Small intestine (tissue), 7 donors: ENCODE data around the gene PDE4A. TPM values are rescaled to one million over a fixed set of nuclear protein-coding genes. Genes with fewer than 3 reads are reported as not detected.
A peak's percentile ranks its signal among the peaks of the same experiment; 100 is the strongest.
"Not testable (repeated sequence)": the region's sequence is repeated elsewhere in the genome, so short reads cannot be mapped to it uniquely, and the experiment has no call there.

Experiments
- DNase-seq, 2 donors: peaks; one replicate each; pipeline versions ENCODE4 v3.0.0 to v3.0.0-alpha.2; 2013
- FAIRE-seq: peaks from 2 replicates; lab custom pipeline; 2012; peaks lifted over from hg19 to GRCh38; lab: Jason Lieb, UNC
- H3K27ac ChIP-seq, 3 donors: one replicate each; pipeline ENCODE4 v1.5.1; 2013; ENCODE audit warnings: low read length in 2 of 3, mild to moderate bottlenecking in 2 of 3, control low read depth in 1 of 3, inconsistent platforms in 1 of 3, low read depth in 1 of 3, moderate library complexity in 1 of 3
- H3K27me3 ChIP-seq, 3 donors: one replicate each; pipeline ENCODE4 v1.6.1; 2013; ENCODE audit warnings: low read length in 3 of 3, inconsistent platforms in 1 of 3; ENCODE audit not compliant: control insufficient read depth in 3 of 3, insufficient read depth in 3 of 3
- H3K36me3 ChIP-seq, 3 donors: one replicate each; pipeline ENCODE4 v1.6.1; 2013; ENCODE audit warnings: low read length in 3 of 3, inconsistent platforms in 1 of 3, low read depth in 1 of 3, mild to moderate bottlenecking in 1 of 3, moderate library complexity in 1 of 3; ENCODE audit not compliant: control insufficient read depth in 3 of 3, insufficient read depth in 2 of 3
- H3K4me1 ChIP-seq, 3 donors: one replicate each; pipeline ENCODE4 v1.6.1; 2013; ENCODE audit warnings: low read length in 2 of 3, inconsistent platforms in 1 of 3, low read depth in 1 of 3, mild to moderate bottlenecking in 1 of 3, moderate library complexity in 1 of 3; ENCODE audit not compliant: control insufficient read depth in 3 of 3, insufficient read depth in 2 of 3
- H3K4me3 ChIP-seq, 3 donors: one replicate each; pipeline ENCODE4 v1.5.1; 2013; ENCODE audit warnings: low read length in 3 of 3, control low read depth in 1 of 3, inconsistent platforms in 1 of 3, low read depth in 1 of 3, mild to moderate bottlenecking in 1 of 3, moderate library complexity in 1 of 3
- H3K9me3 ChIP-seq, 2 donors: one replicate each; pipeline ENCODE4 v1.6.1; 2013; ENCODE audit warnings: low read depth in 1 of 2, low read length in 1 of 2; ENCODE audit not compliant: control insufficient read depth in 2 of 2, insufficient read depth in 1 of 2
- WGBS, 3 donors: extraction: QIAGEN DNeasy Blood & Tissue Kit; methylation state at CpG; one replicate each; pipeline ENCODE4 v1.1.7; 2013; 5-methylcytosine and 5-hydroxymethylcytosine counted together
- polyA plus RNA-seq, 4 donors: library from polyadenylated mRNA; stranded (reverse) in 3 of 4; unstranded in 1 of 4; fragments of 200-250 nt in 3 of 4; fragments of 120-200 nt in 1 of 4; gene quantifications; one replicate each; pipeline versions ENCODE4 v1.2.1 to v1.2.3, GENCODE V29; 2013
- donor health status: healthy with polysubstance abuse.
- donor health status: control.
- donor health status: control.
- donor health status: Bipolar disorder and iron deficiency.
- donor health status: healthy.

The PDE4A gene
- polyA plus RNA-seq, 4 donors = 0.67 to 3.5 (median 2.0) TPM

GRCh38 chr19:10395917-10396316 lies 24.4 kb upstream of the PDE4A start:
- DNase-seq = no peak
- no peaks in the 10 kb centered on the region for H3K27me3 ChIP-seq
- H3K9me3 ChIP-seq = no peaks in the 10 kb centered on the region
- H3K4me1 ChIP-seq = peaks cover 0 to 1% (median under 1%) of the 10 kb centered on the region in 3 donors
- FAIRE-seq = no peak
- WGBS, 3 donors = 82 to 86% (median 85%) methylated on average over 22 to 24 of the region's 24 CpGs
- H3K36me3 ChIP-seq = peaks cover 20 to 91% (median 22%) of the 10 kb centered on the region in 3 donors
- no peak overlapping the region for H3K27ac ChIP-seq
- no peak overlapping the region for H3K4me3 ChIP-seq

- peaks cover 4 to 66% (median 7%) of the 10 kb centered on the region in 3 donors for H3K36me3 ChIP-seq
- peaks cover 6 to 9% (median 6%) of the 10 kb centered on the region in 3 donors for H3K4me1 ChIP-seq
- 81 to 84% (median 83%) methylated on average over 9 of the region's 9 CpGs for WGBS, 3 donors
- H3K27me3 ChIP-seq = no peaks in the 10 kb centered on the region
- DNase-seq (no peak), FAIRE-seq (no peak)
- no peak overlapping the region for H3K4me3 ChIP-seq
- H3K27ac ChIP-seq = no peak overlapping the region
- H3K9me3 ChIP-seq = no peaks in the 10 kb centered on the region
Observed at GRCh38 chr19:10398819-10399218, 21.5 kb upstream of the PDE4A start.

- peaks cover 4 to 61% (median 7%) of the 10 kb centered on the region in 3 donors for H3K36me3 ChIP-seq
- not testable (repeated sequence) for DNase-seq, FAIRE-seq, H3K27ac ChIP-seq, H3K27me3 ChIP-seq, H3K4me1 ChIP-seq, H3K9me3 ChIP-seq, H3K4me3 ChIP-seq
- WGBS, 3 donors = 92 to 94% (median 92%) methylated on average over 8 of the region's 8 CpGs
Observed at GRCh38 chr19:10399340-10399739, 21.0 kb upstream of the PDE4A start.

- H3K4me1 ChIP-seq = peaks cover 6 to 9% (median 8%) of the 10 kb centered on the region in 3 donors
- WGBS, 3 donors = 86 to 96% (median 94%) methylated on average over 7 to 8 of the region's 8 CpGs
- FAIRE-seq = no peak
Observed at GRCh38 chr19:10399878-10400277, 20.5 kb upstream of the PDE4A start.

GRCh38 chr19:10402441-10403038 lies 17.8 kb upstream of the PDE4A start:
- peaks cover 6 to 9% (median 8%) of the 10 kb centered on the region in 3 donors for H3K4me1 ChIP-seq
- DNase-seq = peak in 1 of 2 donors; percentile 61

More at GRCh38 chr19:10399878-10400277, 20.5 kb upstream of the PDE4A start:
- peaks cover 4 to 55% (median 5%) of the 10 kb centered on the region in 3 donors for H3K36me3 ChIP-seq
- H3K4me3 ChIP-seq = no peak overlapping the region
- H3K27me3 ChIP-seq = peaks cover 0 to 8% (median 0%) of the 10 kb centered on the region in 3 donors
- H3K9me3 ChIP-seq = no peaks in the 10 kb centered on the region
- no peak overlapping the region for H3K27ac ChIP-seq
- DNase-seq = no peak

GRCh38 chr19:10403137-10404021 lies 17.0 kb upstream of the PDE4A start, which contains the start of gene CDC37:
Gene CDC37, minus strand, starts transcription at chr19:10403542. Its CDS starts 63 bp downstream, at chr19:10403479.
- FAIRE-seq = no peak

More at GRCh38 chr19:10402441-10403038, 17.8 kb upstream of the PDE4A start:
- Histone ChIP-seq H3K27ac (peak overlapping the region in 1 of 3 donors; percentile 86), H3K9me3 (no peaks in the 10 kb centered on the region), H3K27me3 (peaks cover 0 to 30% (median 0%) of the 10 kb centered on the region in 3 donors), H3K4me3 (peak overlapping the region; percentile 93 to 96 (median 95)), H3K36me3 (peaks cover 0 to 31% (median 2%) of the 10 kb centered on the region in 3 donors)
- 0 to 1% (median 1%) methylated on average over 15 of the region's 15 CpGs for WGBS, 3 donors
- no peak for FAIRE-seq

GRCh38 chr19:10404888-10405820 lies 15.2 kb upstream of the PDE4A start:
- FAIRE-seq = no peak
- Histone ChIP-seq H3K4me1 (peaks cover 6 to 9% (median 8%) of the 10 kb centered on the region in 3 donors), H3K27me3 (peaks cover 0 to 48% (median 0%) of the 10 kb centered on the region in 3 donors)

More at GRCh38 chr19:10403137-10404021, 17.0 kb upstream of the PDE4A start, which contains the start of gene CDC37:
- H3K27ac ChIP-seq = peak within 1 kb of the TSS; percentile 17 to 86 (median 49)
- no peaks in the 10 kb centered on the region for H3K9me3 ChIP-seq
- 0% methylated on average over 59 to 69 of the region's 69 CpGs for WGBS, 3 donors
- DNase-seq = peak; percentile 93 to 99
- H3K4me3 ChIP-seq = peak within 1 kb of the TSS; percentile 93 to 96 (median 95)
- H3K27me3 ChIP-seq = peaks cover 0 to 36% (median 0%) of the 10 kb centered on the region in 3 donors
- peaks cover 0 to 23% (median 2%) of the 10 kb centered on the region in 3 donors for H3K36me3 ChIP-seq
- peaks cover 6 to 9% (median 8%) of the 10 kb centered on the region in 3 donors for H3K4me1 ChIP-seq

More at GRCh38 chr19:10404888-10405820, 15.2 kb upstream of the PDE4A start:
- H3K9me3 ChIP-seq = no peaks in the 10 kb centered on the region
- WGBS, 3 donors = 5 to 7% (median 7%) methylated on average over 36 to 43 of the region's 43 CpGs
- H3K27ac ChIP-seq = peak overlapping the region in 1 of 3 donors; percentile 12
- H3K36me3 ChIP-seq = peaks cover 0 to 8% (median 0%) of the 10 kb centered on the region in 3 donors
- H3K4me3 ChIP-seq = peak overlapping the region in 2 of 3 donors; percentile 95 to 96
- no peak for DNase-seq
